SJCRH30 (cell line): ENCODE data around the gene CDC14A. TPM values are rescaled to one million over a fixed set of nuclear protein-coding genes. Genes with fewer than 3 reads are reported as not detected.

Experiments used
- DNase-seq, 2 experiments: peaks; one replicate each; pipeline ENCODE4 v3.0.0-alpha.2; 2015 to 2020
- H3K27ac ChIP-seq: fragments of 250-450 bp; sonication (Bioruptor Pico); 2 replicates; pipeline ENCODE4 v1.5.1; 2020; ENCODE audit warnings: mild to moderate bottlenecking, moderate library complexity
- H3K27me3 ChIP-seq: fragments of 250-450 bp; sonication (Bioruptor Pico); 2 replicates; pipeline ENCODE4 v1.5.1; 2020; ENCODE audit warnings: mild to moderate bottlenecking, moderate library complexity
- H3K36me3 ChIP-seq: fragments of 250-450 bp; sonication (Bioruptor Pico); 2 replicates; pipeline ENCODE4 v1.5.1; 2020; ENCODE audit warnings: mild to moderate bottlenecking, moderate library complexity
- H3K4me1 ChIP-seq: fragments of 250-450 bp; sonication (Bioruptor Pico); 2 replicates; pipeline ENCODE4 v1.5.1; 2020; ENCODE audit warnings: mild to moderate bottlenecking, moderate library complexity
- H3K4me3 ChIP-seq: fragments of 250-450 bp; sonication (Bioruptor Pico); 2 replicates; pipeline ENCODE4 v1.5.1; 2020; ENCODE audit warnings: mild to moderate bottlenecking, moderate library complexity
- H3K9me3 ChIP-seq: fragments of 250-450 bp; sonication (Bioruptor Pico); replicated peaks from 2 replicates; pipeline ENCODE4 v1.5.1; 2020; ENCODE audit warnings: mild to moderate bottlenecking, moderate library complexity
- total RNA-seq: library from RNA; depleted of rRNA; stranded (reverse); fragments of >200 nt; shearing (Covaris generic); gene quantifications from 2 replicates; pipeline ENCODE4 v1.2.3, GENCODE V29; 2014

Gene CDC14A
- total RNA-seq, 1 experiment from 2014 or later, result 12.2 TPM

- Histone ChIP-seq H3K4me3 (no peak overlapping the region), H3K36me3 (no peaks in the 10 kb centered on the region), H3K4me1 (no peaks in the 10 kb centered on the region), H3K27me3 (no peaks in the 10 kb centered on the region), H3K27ac (no peak overlapping the region), H3K9me3 (no peaks in the 10 kb centered on the region)
- DNase-seq, result no peak
These were observed 3.7 kb upstream of the CDC14A start for GRCh38 chr1:100348549-100349144.

GRCh38 chr1:100349246-100349645 lies 3.1 kb upstream of the CDC14A start:
- Histone ChIP-seq H3K9me3 (no peaks in the 10 kb centered on the region), H3K4me3 (no peak overlapping the region), H3K27ac (no peak overlapping the region), H3K27me3 (no peaks in the 10 kb centered on the region), H3K4me1 (peaks cover 4% of the 10 kb centered on the region), H3K36me3 (no peaks in the 10 kb centered on the region)
- no peak for DNase-seq

DNA sequence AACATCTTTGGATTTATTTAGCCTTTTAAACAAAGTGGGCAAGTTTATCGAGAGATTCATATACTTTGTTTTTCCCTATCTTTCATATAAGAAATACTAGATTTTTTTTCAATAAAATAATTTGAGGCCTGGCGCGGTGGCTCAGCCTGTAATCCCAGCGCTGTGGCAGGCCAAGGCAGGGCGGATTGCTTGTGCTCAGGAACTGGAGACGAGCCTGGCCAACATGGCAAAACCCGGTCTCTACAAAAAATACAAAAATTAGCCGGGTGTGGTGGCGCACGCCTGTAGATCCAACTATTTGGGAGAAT lies 1.6 kb upstream of the CDC14A start:
- Histone ChIP-seq H3K27me3 (no peaks in the 10 kb centered on the region), H3K36me3 (no peaks in the 10 kb centered on the region), H3K27ac (peak overlapping the region; percentile 97)

GRCh38 chr1:100351095-100351887 lies 1.0 kb upstream of the CDC14A start:
- H3K36me3 ChIP-seq, result no peaks in the 10 kb centered on the region
- peak overlapping the region; percentile 84 for H3K4me3 ChIP-seq
- H3K27ac ChIP-seq, result peak overlapping the region; percentile 97
- no peaks in the 10 kb centered on the region for H3K9me3 ChIP-seq
- no peaks in the 10 kb centered on the region for H3K27me3 ChIP-seq
- peak; percentile 93 to 96 for DNase-seq
- H3K4me1 ChIP-seq, result peaks cover 13% of the 10 kb centered on the region

More for the DNA sequence above, 1.6 kb upstream of the CDC14A start:
- no peaks in the 10 kb centered on the region for H3K9me3 ChIP-seq
- peak overlapping the region; percentile 84 for H3K4me3 ChIP-seq
- no peak for DNase-seq
- H3K4me1 ChIP-seq, result peaks cover 13% of the 10 kb centered on the region

DNA sequence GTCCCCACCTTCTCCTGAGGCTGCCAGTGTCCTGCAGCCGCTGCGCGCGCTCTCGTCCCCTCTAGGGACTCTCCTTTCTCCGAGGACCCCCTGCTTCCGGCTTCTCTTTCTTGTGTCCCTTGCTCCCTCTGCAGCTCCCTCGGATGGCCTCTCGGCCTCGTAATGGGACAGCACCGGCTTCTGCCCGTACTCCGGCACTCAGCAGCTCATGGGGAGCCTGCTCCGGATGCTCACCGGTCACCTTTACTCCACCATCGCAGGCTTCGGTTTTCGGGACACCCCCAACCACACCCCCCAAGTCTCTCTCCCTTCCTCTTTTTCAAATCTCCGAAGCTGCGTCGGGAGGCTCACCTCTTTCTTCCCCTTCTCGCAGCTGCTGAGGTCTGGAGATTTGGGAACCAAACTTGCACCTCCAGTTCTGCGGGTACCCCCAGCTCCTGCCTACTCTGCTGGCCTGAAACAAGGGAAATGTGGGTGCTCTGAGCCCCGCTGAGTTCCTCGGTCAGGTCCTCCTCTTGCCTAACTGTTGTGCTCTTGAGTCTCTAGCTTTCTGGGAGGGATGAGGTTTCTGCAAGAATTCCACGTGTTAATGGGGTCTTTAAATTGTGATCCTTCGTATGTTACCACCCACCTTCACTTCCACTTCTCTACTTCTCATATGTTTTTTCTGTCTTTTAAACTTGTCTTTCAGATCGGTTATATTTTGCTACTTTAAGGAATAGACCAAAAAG lies 930 bp downstream of the CDC14A start:
- DNase-seq, result peak in 1 of 2 experiments; percentile 59
- H3K4me1 ChIP-seq, result peaks cover 13% of the 10 kb centered on the region
- no peaks in the 10 kb centered on the region for H3K27me3 ChIP-seq
- H3K36me3 ChIP-seq, result no peaks in the 10 kb centered on the region
- H3K4me3 ChIP-seq, result peak overlapping the region; percentile 84
- peak overlapping the region; percentile 97 for H3K27ac ChIP-seq
- H3K9me3 ChIP-seq, result no peaks in the 10 kb centered on the region

DNA sequence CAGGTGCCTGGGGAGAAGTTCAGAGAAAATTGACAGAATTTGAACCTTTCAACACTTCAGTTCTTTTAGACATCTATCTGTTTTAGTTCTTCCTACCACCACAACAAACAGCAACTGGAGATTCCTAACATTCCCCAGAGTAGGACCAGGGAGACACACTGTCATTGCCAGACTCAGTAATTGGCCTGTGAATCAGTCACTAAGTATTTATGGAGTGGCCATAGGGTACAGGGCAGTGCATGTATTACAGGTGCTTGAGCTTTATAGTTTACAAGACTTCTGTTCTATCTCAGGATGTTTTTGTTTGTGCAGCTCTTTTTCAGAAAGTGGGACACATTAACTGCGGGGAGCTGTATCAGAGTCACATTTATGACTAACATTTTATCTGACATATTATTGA lies 1.7 kb downstream of the CDC14A start:
- H3K27me3 ChIP-seq, result no peaks in the 10 kb centered on the region
- no peaks in the 10 kb centered on the region for H3K9me3 ChIP-seq
- H3K4me1 ChIP-seq, result peaks cover 13% of the 10 kb centered on the region
- DNase-seq, result peak; percentile 26 to 47
- no peaks in the 10 kb centered on the region for H3K36me3 ChIP-seq
- H3K27ac ChIP-seq, result peak overlapping the region; percentile 97
- peak overlapping the region; percentile 84 for H3K4me3 ChIP-seq

DNA sequence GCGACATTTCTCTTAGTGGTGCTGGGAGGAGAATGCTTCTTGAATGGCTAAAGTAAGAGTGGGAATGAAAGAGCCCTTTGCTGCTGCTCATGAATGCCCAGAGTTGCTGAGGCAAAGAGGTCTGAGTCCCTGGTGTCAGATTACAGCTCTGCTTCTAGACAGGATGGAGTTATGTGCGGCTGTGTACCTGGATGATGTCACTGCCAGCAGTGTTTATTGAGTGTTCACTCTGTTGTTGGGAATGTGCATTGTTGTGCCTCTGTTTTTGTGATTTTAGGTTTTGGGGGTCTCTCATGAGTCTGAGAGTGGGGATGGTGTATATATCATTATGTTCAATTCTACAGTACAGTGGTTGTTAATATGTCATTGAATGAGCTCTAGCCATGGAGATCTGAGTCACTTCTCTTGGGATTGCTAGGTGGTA lies 2.7 kb downstream of the CDC14A start:
- peaks cover 13% of the 10 kb centered on the region for H3K4me1 ChIP-seq
- no peaks in the 10 kb centered on the region for H3K27me3 ChIP-seq
- peak; percentile 40 to 64 for DNase-seq
- no peak overlapping the region for H3K4me3 ChIP-seq
- no peaks in the 10 kb centered on the region; the same call in 1 of the 2 replicates for H3K36me3 ChIP-seq
- H3K9me3 ChIP-seq, result no peaks in the 10 kb centered on the region
- H3K27ac ChIP-seq, result no peak overlapping the region

- no peaks in the 10 kb centered on the region; the same call in 1 of the 2 replicates for H3K36me3 ChIP-seq
- peak in 1 of 2 experiments; percentile 15 for DNase-seq
- H3K4me1 ChIP-seq, result peaks cover 13% of the 10 kb centered on the region
- H3K27ac ChIP-seq, result no peak overlapping the region
- no peaks in the 10 kb centered on the region for H3K9me3 ChIP-seq
- no peak overlapping the region for H3K4me3 ChIP-seq
- no peaks in the 10 kb centered on the region for H3K27me3 ChIP-seq
These were observed 5.9 kb downstream of the CDC14A start for GRCh38 chr1:100358210-100358609.

- no peak overlapping the region for H3K4me3 ChIP-seq
- H3K27ac ChIP-seq, result no peak overlapping the region
- peaks cover 9% of the 10 kb centered on the region for H3K4me1 ChIP-seq
- DNase-seq, result no peak
- no peaks in the 10 kb centered on the region for H3K9me3 ChIP-seq
- H3K27me3 ChIP-seq, result no peaks in the 10 kb centered on the region
- H3K36me3 ChIP-seq, result no peaks in the 10 kb centered on the region; the same call in 1 of the 2 replicates
These were observed 6.8 kb downstream of the CDC14A start for GRCh38 chr1:100359139-100359538.

DNA sequence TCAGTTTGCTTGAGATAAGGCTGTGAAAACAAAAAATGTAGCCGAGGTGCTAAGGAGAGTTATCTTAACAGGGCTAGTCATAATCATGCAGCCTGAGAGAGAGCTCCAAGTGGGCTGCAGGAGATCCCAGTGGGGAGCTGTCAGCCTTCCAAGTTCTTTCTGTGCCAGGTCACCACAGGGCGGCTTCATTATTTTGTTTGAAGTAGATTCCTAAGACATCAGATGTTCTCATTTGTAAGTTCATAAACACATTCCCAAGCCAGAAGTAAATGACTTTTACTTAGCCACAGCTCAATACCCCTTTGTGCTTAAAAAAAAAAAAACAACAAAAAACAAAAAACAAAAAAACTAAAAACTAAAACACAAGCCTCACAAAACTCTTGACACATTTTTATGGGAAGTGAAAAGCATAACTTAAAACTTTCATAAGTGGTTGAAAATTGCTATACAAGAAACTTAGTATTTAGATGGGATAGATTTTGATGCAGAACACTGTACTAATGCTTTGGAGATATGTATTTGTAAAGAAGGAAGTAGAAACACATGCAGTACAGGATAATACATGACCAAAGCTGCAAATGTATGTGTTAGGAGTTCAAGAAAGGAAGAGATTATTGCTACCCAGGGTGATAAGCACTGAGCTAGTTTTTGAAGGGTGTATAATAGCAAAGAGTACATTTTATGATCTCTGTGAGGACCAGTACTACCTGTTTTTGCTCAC lies 8.6 kb downstream of the CDC14A start:
- no peaks in the 10 kb centered on the region for H3K4me1 ChIP-seq
- H3K4me3 ChIP-seq, result no peak overlapping the region
- H3K9me3 ChIP-seq, result no peaks in the 10 kb centered on the region
- H3K36me3 ChIP-seq, result no peaks in the 10 kb centered on the region; the same call in 1 of the 2 replicates
- no peak overlapping the region for H3K27ac ChIP-seq
- H3K27me3 ChIP-seq, result no peaks in the 10 kb centered on the region
- no peak for DNase-seq

GRCh38 chr1:100361511-100362089 lies 9.3 kb downstream of the CDC14A start:
- Histone ChIP-seq H3K36me3 (no peaks in the 10 kb centered on the region; the same call in 1 of the 2 replicates), H3K27ac (no peak overlapping the region), H3K27me3 (no peaks in the 10 kb centered on the region), H3K4me1 (no peaks in the 10 kb centered on the region), H3K9me3 (no peaks in the 10 kb centered on the region), H3K4me3 (no peak overlapping the region)
- no peak for DNase-seq

DNA sequence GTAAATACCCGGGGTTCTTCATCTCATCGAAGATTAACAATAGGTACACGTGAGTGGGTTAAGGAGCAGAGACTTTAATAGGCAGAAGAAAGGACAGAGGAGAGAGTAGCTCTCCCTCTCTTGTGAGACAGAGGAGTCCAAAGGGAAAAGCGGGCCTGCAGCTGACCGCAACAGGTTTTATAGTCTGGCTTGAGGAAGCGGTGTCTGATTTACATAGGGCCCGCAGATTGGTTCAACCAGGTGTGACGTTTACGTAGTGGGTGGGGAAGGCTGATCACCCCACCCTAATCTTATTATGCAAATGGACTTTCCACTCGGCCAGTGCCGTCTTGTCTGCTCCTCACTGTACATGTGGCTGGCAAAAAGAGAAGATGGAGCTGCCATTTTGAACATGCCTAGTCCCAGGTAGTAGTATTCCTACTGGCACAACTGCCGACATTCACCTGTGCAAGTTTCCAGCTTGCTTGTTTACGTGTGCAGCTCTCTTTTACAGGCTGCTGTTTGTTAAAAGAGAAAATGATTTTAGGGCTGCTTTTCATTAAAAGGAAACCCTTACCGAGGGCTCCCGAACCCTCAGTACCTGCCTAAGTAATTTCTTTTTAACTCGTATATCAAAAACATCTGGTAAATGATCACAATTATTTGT lies 10.6 kb downstream of the CDC14A start:
- no peak for DNase-seq
- Histone ChIP-seq H3K4me1 (no peaks in the 10 kb centered on the region), H3K27me3 (no peaks in the 10 kb centered on the region), H3K9me3 (no peaks in the 10 kb centered on the region), H3K27ac (no peak overlapping the region), H3K36me3 (no peaks in the 10 kb centered on the region; the same call in 1 of the 2 replicates), H3K4me3 (no peak overlapping the region)

DNA sequence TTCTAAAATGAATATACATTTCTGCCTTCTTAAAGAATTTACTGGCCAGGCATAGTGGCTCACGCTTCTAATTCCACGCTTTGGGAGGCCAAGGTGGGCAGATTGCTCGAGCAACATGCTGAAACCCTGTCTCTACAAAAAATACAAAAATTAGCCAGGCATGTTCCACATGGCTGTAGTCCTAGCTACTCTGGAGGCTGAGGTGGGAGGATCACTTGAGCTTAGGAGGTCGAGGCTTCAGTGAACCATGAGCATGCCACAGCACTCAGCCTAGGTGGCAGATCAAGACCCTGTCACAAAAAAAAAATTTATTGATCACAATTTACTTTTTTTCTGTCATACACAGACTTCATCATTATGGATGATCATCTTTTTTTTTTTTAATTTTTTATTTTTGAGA lies 11.5 kb downstream of the CDC14A start:
- no peak for DNase-seq
- H3K36me3 ChIP-seq, result no peaks in the 10 kb centered on the region; the same call in 1 of the 2 replicates
- no peaks in the 10 kb centered on the region for H3K4me1 ChIP-seq
- H3K27me3 ChIP-seq, result no peaks in the 10 kb centered on the region
- H3K9me3 ChIP-seq, result no peaks in the 10 kb centered on the region
- H3K4me3 ChIP-seq, result no peak overlapping the region
- H3K27ac ChIP-seq, result no peak overlapping the region

GRCh38 chr1:100364697-100365096 lies 12.4 kb downstream of the CDC14A start:
- Histone ChIP-seq H3K27me3 (no peaks in the 10 kb centered on the region), H3K4me1 (no peaks in the 10 kb centered on the region), H3K4me3 (no peak overlapping the region), H3K27ac (no peak overlapping the region), H3K36me3 (no peaks in the 10 kb centered on the region; the same call in 1 of the 2 replicates), H3K9me3 (0 out of 2 replicates have a peak, but pooled peaks cover 2% of the 10 kb centered on the region)
- no peak for DNase-seq
